IMR-90 (cell line): ENCODE results near the gene ZNF565. TPM values are rescaled to one million over a fixed set of nuclear protein-coding genes. Genes with fewer than 3 reads are reported as not detected.

Experiments
- ATAC-seq: fragments of 200-7000 bp; cut with Tn5 transposase; 2 replicates; pipeline ENCODE4 v1.9.1; 2020; ENCODE audit warnings: low read depth, mild to moderate bottlenecking, moderate library complexity
- BruUV-seq: library from RNA; stranded (reverse); fragments of 400-500 nt; replicated peaks from 2 replicates; lab custom pipeline; 2021; lab: Mats Ljungman, UMichigan
- CTCF ChIA-PET: fragments of 300-600 bp; formaldehyde crosslinking; extraction: SDS; loops from one replicate; lab custom pipeline; 2021; ENCODE audit warnings: antibody characterized with exemption; lab: Yijun Ruan, JAX
- POLR2A ChIA-PET: fragments of 300-600 bp; sonication (Branson Sonifier 250); formaldehyde crosslinking; loops from one replicate; lab custom pipeline; 2022; ENCODE audit warnings: antibody characterized with exemption; ENCODE audit not compliant: unreplicated experiment; lab: Charles Lee
- DNase-seq: peaks from one replicate; pipeline ENCODE4 v3.0.0; 2013
- H2AFZ ChIP-seq: replicated peaks from 2 replicates; pipeline ENCODE3; 2013; ENCODE audit warnings: low read length, mild to moderate bottlenecking; ENCODE audit not compliant: poor library complexity
- H2AK5ac ChIP-seq: 2 replicates; pipeline ENCODE4 v1.6.1; 2013; ENCODE audit warnings: low read depth, low read length, inconsistent platforms
- H2AK9ac ChIP-seq: replicated peaks from 2 replicates; pipeline ENCODE3; 2013; ENCODE audit warnings: mild to moderate bottlenecking, low read depth, low read length, moderate library complexity; ENCODE audit not compliant: poor library complexity
- H2BK120ac ChIP-seq: 2 replicates; pipeline ENCODE4 v1.6.1; 2013; ENCODE audit warnings: low read depth, low read length, inconsistent platforms
- H2BK15ac ChIP-seq: 3 replicates; pipeline ENCODE4 v1.6.1; 2013; ENCODE audit warnings: low read depth, low read length, inconsistent platforms
- H2BK20ac ChIP-seq: 2 replicates; pipeline ENCODE4 v1.6.1; 2013; ENCODE audit warnings: low read depth, mild to moderate bottlenecking, inconsistent platforms, low read length, moderate library complexity
- H2BK5ac ChIP-seq: 2 replicates; pipeline ENCODE4 v1.6.1; 2013; ENCODE audit warnings: mild to moderate bottlenecking, low read depth, low read length, inconsistent platforms; ENCODE audit not compliant: poor library complexity, severe bottlenecking
- H3K14ac ChIP-seq: replicated peaks from 2 replicates; pipeline ENCODE4 v1.6.1; 2013; ENCODE audit warnings: low read depth, low read length, inconsistent platforms
- H3K18ac ChIP-seq: 2 replicates; pipeline ENCODE4 v1.6.1; 2013; ENCODE audit warnings: low read depth, low read length, control low read depth
- H3K23ac ChIP-seq: 2 replicates; pipeline ENCODE4 v1.6.1; 2013; ENCODE audit warnings: low read depth, low read length, inconsistent platforms
- H3K27ac ChIP-seq: 2 replicates; pipeline ENCODE4 v1.5.1; 2013; ENCODE audit warnings: mild to moderate bottlenecking, control low read depth, low read length; ENCODE audit not compliant: insufficient read depth
- H3K27me3 ChIP-seq: 2 replicates; pipeline ENCODE4 v1.6.1; 2013; ENCODE audit warnings: low read length; ENCODE audit not compliant: control insufficient read depth, insufficient read depth
- H3K36me3 ChIP-seq: 2 replicates; pipeline ENCODE4 v1.6.1; 2013; ENCODE audit warnings: low read length, mixed read lengths; ENCODE audit not compliant: control insufficient read depth, insufficient read depth
- H3K4ac ChIP-seq: 2 replicates; pipeline ENCODE4 v1.6.1; 2013; ENCODE audit warnings: low read depth, low read length, inconsistent platforms
- H3K4me1 ChIP-seq: 2 replicates; pipeline ENCODE4 v1.6.1; 2013; ENCODE audit warnings: low read length, mixed read lengths; ENCODE audit not compliant: control insufficient read depth, insufficient read depth
- H3K4me2 ChIP-seq: 2 replicates; pipeline ENCODE4 v1.6.1; 2013; ENCODE audit warnings: low read depth, mild to moderate bottlenecking, control low read depth, low read length, moderate library complexity
- H3K4me3 ChIP-seq: 2 replicates; pipeline ENCODE4 v1.5.1; 2013; ENCODE audit warnings: low read depth, mild to moderate bottlenecking, control low read depth, low read length, moderate library complexity; ENCODE audit not compliant: insufficient read depth
- H3K56ac ChIP-seq: 2 replicates; pipeline ENCODE4 v1.6.1; 2013; ENCODE audit warnings: low read length, inconsistent platforms; ENCODE audit not compliant: insufficient read depth; ENCODE audit errors: extremely low read depth
- H3K79me1 ChIP-seq, 2 experiments: 2 replicates each; pipeline ENCODE4 v1.6.1; 2013; ENCODE audit warnings: low read length in 2 of 2, inconsistent platforms in 1 of 2, low read depth in 1 of 2
- H3K9ac ChIP-seq: 2 replicates; pipeline ENCODE4 v1.6.1; 2013; ENCODE audit warnings: low read depth, low read length, control low read depth
- H3K9me1 ChIP-seq: 2 replicates; pipeline ENCODE4 v1.6.1; 2013; ENCODE audit warnings: low read length, inconsistent platforms; ENCODE audit not compliant: insufficient read depth
- H3K9me3 ChIP-seq: 2 replicates; pipeline ENCODE4 v1.6.1; 2013; ENCODE audit warnings: low read length; ENCODE audit not compliant: control insufficient read depth, insufficient read depth
- H4K20me1 ChIP-seq: 2 replicates; pipeline ENCODE4 v1.6.1; 2013; ENCODE audit warnings: low read length, inconsistent platforms; ENCODE audit not compliant: insufficient read depth
- H4K5ac ChIP-seq: 2 replicates; pipeline ENCODE4 v1.6.1; 2013; ENCODE audit warnings: mild to moderate bottlenecking, low read depth, low read length, control low read depth
- H4K8ac ChIP-seq, 2 experiments: 2 replicates each; pipeline ENCODE4 v1.6.1; 2013; ENCODE audit warnings: low read depth in 2 of 2, low read length in 2 of 2, control low read depth in 1 of 2, inconsistent platforms in 1 of 2
- H4K91ac ChIP-seq: 2 replicates; pipeline ENCODE4 v1.6.1; 2013; ENCODE audit warnings: low read depth, low read length, inconsistent platforms; ENCODE audit not compliant: insufficient read depth
- BHLHE40 ChIP-seq: fragments of 150-350 bp; IDR thresholded peaks from 2 replicates; pipeline ENCODE4 v1.6.1; 2016; ENCODE audit warnings: mild to moderate bottlenecking, low read depth, low read length
- CEBPB ChIP-seq: IDR thresholded peaks from 2 replicates; pipeline ENCODE4 v1.6.1; 2012; ENCODE audit warnings: low read depth, low read length, improper control_type of control experiment
- CHD1 ChIP-seq: IDR thresholded peaks from 2 replicates; pipeline ENCODE4 v1.6.1; 2012; ENCODE audit warnings: low read depth, low read length, improper control_type of control experiment
- CTCF ChIP-seq: conservative IDR thresholded peaks from 2 replicates; pipeline ENCODE4 v1.5.1; 2012; ENCODE audit warnings: mild to moderate bottlenecking, low read depth, low read length, improper control_type of control experiment
- ELK1 ChIP-seq: fragments of 150-350 bp; IDR thresholded peaks from 2 replicates; pipeline ENCODE4 v1.6.1; 2016; ENCODE audit warnings: low read depth, mild to moderate bottlenecking, low read length, moderate library complexity, borderline replicate concordance
- MXI1 ChIP-seq: IDR thresholded peaks from 2 replicates; pipeline ENCODE4 v1.6.1; 2012; ENCODE audit warnings: low read depth, mild to moderate bottlenecking, low read length, moderate library complexity, borderline replicate concordance
- NFE2L2 ChIP-seq: fragments of 150-350 bp; IDR thresholded peaks from 2 replicates; pipeline ENCODE4 v1.6.1; 2016; ENCODE audit warnings: low read depth, mild to moderate bottlenecking, low read length
- POLR2A ChIP-seq: IDR thresholded peaks from 2 replicates; pipeline ENCODE4 v1.6.1; 2012; ENCODE audit warnings: mild to moderate bottlenecking, low read depth, low read length
- RAD21 ChIP-seq: IDR thresholded peaks from 2 replicates; pipeline ENCODE4 v1.6.1; 2012; ENCODE audit warnings: low read length, improper control_type of control experiment
- RCOR1 ChIP-seq: IDR thresholded peaks from 2 replicates; pipeline ENCODE4 v1.6.1; 2012; ENCODE audit warnings: mild to moderate bottlenecking, low read length, improper control_type of control experiment; ENCODE audit not compliant: insufficient replicate concordance
- RFX5 ChIP-seq: IDR thresholded peaks from 2 replicates; pipeline ENCODE4 v1.8.0; 2012; ENCODE audit warnings: low read depth, mild to moderate bottlenecking, low read length, moderate library complexity
- USF2 ChIP-seq: fragments of 150-350 bp; IDR thresholded peaks from 2 replicates; pipeline ENCODE4 v1.6.1; 2017; ENCODE audit warnings: mild to moderate bottlenecking, antibody characterized with exemption, low read length, low read depth
- WGBS, 2 experiments: methylation state at CpG; one replicate each; pipeline versions ENCODE4 v1.1.5 to v1.1.7; 2013; ENCODE audit warnings: missing lambda C conversion rate in 2 of 2; ENCODE audit not compliant: insufficient read length in 1 of 2; ENCODE audit errors: extremely low coverage in 2 of 2; 5-methylcytosine and 5-hydroxymethylcytosine counted together
- dilution Hi-C: fragments of 300-500 bp; cut with HindIII; formaldehyde crosslinking; loops from one replicate; pipeline ENCODE4 v1.14.3; 2018; ENCODE audit warnings: low sequenced_read_pairs; ENCODE audit not compliant: unreplicated experiment
- in situ Hi-C: fragments of 300-500 bp; cut with MboI; formaldehyde crosslinking; loops from 3 replicates; pipeline ENCODE4 v1.14.3; 2019; ENCODE audit warnings: low sequenced_read_pairs, inconsistent platforms, mixed read lengths
- intact Hi-C: fragments of 100-400 bp; cut with micrococcal nuclease; formaldehyde crosslinking; loops from 2 replicates; pipeline ENCODE4 v1.10.0; 2022
- polyA plus RNA-seq, 3 experiments: library from polyadenylated mRNA; depleted of rRNA; stranded (reverse); fragments of >200 nt; gene quantifications; 2 replicates each; pipeline ENCODE4 v1.2.3, GENCODE V29; 2012; ENCODE audit warnings: low replicate concordance in 1 of 3
- total RNA-seq: library from RNA; depleted of rRNA; stranded (reverse); fragments of >200 nt; gene quantifications from 2 replicates; pipeline ENCODE4 v1.2.3, GENCODE V29; 2012

ZNF565 gene
- total and polyA plus RNA-seq, 2 of the 4 experiments (the other 2 are of a cell fraction): 2.3 to 7.5 TPM

- peaks cover 10% of the 10 kb centered on the region for H4K20me1 ChIP-seq
- no peak overlapping the region for H3K27ac ChIP-seq
- H3K4me2 ChIP-seq: no peak overlapping the region
- no peak overlapping the region for H3K23ac ChIP-seq
- no peak overlapping the region; a peak in 1 of 4 replicates for H4K8ac ChIP-seq
- no TSS peak for BruUV-seq
- peak overlapping the region; percentile 37 for H2AK9ac ChIP-seq
- H3K79me1 ChIP-seq: peaks cover 4 to 28% of the 10 kb centered on the region in 2 experiments; a peak in 2 of 4 replicates
- H3K14ac ChIP-seq: no peak overlapping the region
- no peak overlapping the region for H4K5ac ChIP-seq
- intact Hi-C loops (no loop called here), in situ Hi-C loops (no loop called here), dilution Hi-C loops (no loop called here)
- no peak overlapping the region for H2AK5ac ChIP-seq
- no peak for TF ChIP-seq NFE2L2
- no peak for TF ChIP-seq ELK1
- TF ChIP-seq MXI1: no peak
- TF ChIP-seq RFX5: no peak
- no peak for TF ChIP-seq BHLHE40
- TF ChIP-seq POLR2A: no peak
- no peak for TF ChIP-seq CHD1
- TF ChIP-seq USF2: no peak
- TF ChIP-seq RAD21: no peak
- TF ChIP-seq CTCF: no peak
- no peak for TF ChIP-seq RCOR1
- TF ChIP-seq CEBPB: no peak
- H3K4me3 ChIP-seq: no peak overlapping the region
- no peak overlapping the region for H4K91ac ChIP-seq
- no peak for DNase-seq
- H3K9me1 ChIP-seq: no peaks in the 10 kb centered on the region; the same call in 1 of the 2 replicates
- H2BK15ac ChIP-seq: no peak overlapping the region
- H3K27me3 ChIP-seq: no peaks in the 10 kb centered on the region
- H2AFZ ChIP-seq: no peak overlapping the region
- no peak overlapping the region for H2BK20ac ChIP-seq
- POLR2A ChIA-PET: no interaction called here
- H2BK120ac ChIP-seq: no peak overlapping the region
- no peak for ATAC-seq
- 0 out of 2 replicates have a peak overlapping the region, but pooled peaks have one; percentile 10 for H3K4ac ChIP-seq
- H2BK5ac ChIP-seq: no peak overlapping the region
- H3K18ac ChIP-seq: no peak overlapping the region
- H3K9me3 ChIP-seq: no peaks in the 10 kb centered on the region
- CTCF ChIA-PET: interaction anchor here (0.6 to 0.9 kb wide), 4 partner anchors 9 to 75 kb away, joined by 3 to 6 read pairs (median 4); no protein-coding TSS in a partner anchor
- peaks cover 6% of the 10 kb centered on the region; the same call in 1 of the 2 replicates for H3K4me1 ChIP-seq
- 94% methylated on average over 3 of the region's 10 CpGs; no CpG with 5 or more reads in 1 of the 2 experiments for WGBS, 2 experiments
- peaks cover 24% of the 10 kb centered on the region for H3K36me3 ChIP-seq
- H3K9ac ChIP-seq: no peak overlapping the region
- no peak overlapping the region for H3K56ac ChIP-seq
Observed at GRCh38 chr19:36153126-36153525, 61.3 kb downstream of the ZNF565 start.
